ENCODE results near the gene BFSP2.

BFSP2 gene

GRCh38 chr3:133376810-133377209 lies 23.0 kb upstream of the BFSP2 start:
- H3K4me1 ChIP-seq (ENCODE audit: low read depth, poor library complexity, severe bottlenecking), result no peaks in the 10 kb centered on the region
- no peaks in the 10 kb centered on the region for H3K27me3 ChIP-seq (ENCODE audit: insufficient read depth, low read depth)
- H2AFZ ChIP-seq (ENCODE audit: low read depth), result no peak overlapping the region
- H4K20me1 ChIP-seq (ENCODE audit: insufficient read depth), result no peaks in the 10 kb centered on the region
- H3K4me2 ChIP-seq, result no peak overlapping the region
- H3K9ac ChIP-seq, result no peak overlapping the region
- H3K79me2 ChIP-seq (ENCODE audit: insufficient read depth, low read depth), result no peaks in the 10 kb centered on the region
- no peak for TF ChIP-seq CTCF (conservative IDR thresholded peaks at IDR 0.05; ENCODE audit: low read depth, low read length)
- no peak overlapping the region for H3K4me3 ChIP-seq (IDR thresholded peaks at IDR 0.05; ENCODE audit: insufficient read depth, low read depth, low read length)
- H3K36me3 ChIP-seq (ENCODE audit: insufficient read depth), result no peaks in the 10 kb centered on the region
- no peak overlapping the region for H3K27ac ChIP-seq

- H2AFZ ChIP-seq (ENCODE audit: low read depth), result no peak overlapping the region
- H3K27me3 ChIP-seq (ENCODE audit: insufficient read depth, low read depth), result no peaks in the 10 kb centered on the region
- H3K27ac ChIP-seq, result no peak overlapping the region
- H3K4me2 ChIP-seq, result no peak overlapping the region
- no peaks in the 10 kb centered on the region for H3K4me1 ChIP-seq (ENCODE audit: low read depth, poor library complexity, severe bottlenecking)
- no peaks in the 10 kb centered on the region for H3K36me3 ChIP-seq (ENCODE audit: insufficient read depth)
- TF ChIP-seq CTCF (conservative IDR thresholded peaks at IDR 0.05; ENCODE audit: low read depth, low read length), result peak; percentile 58
- H3K4me3 ChIP-seq (IDR thresholded peaks at IDR 0.05; ENCODE audit: insufficient read depth, low read depth, low read length), result no peak overlapping the region
- H3K79me2 ChIP-seq (ENCODE audit: insufficient read depth, low read depth), result no peaks in the 10 kb centered on the region
- H3K9ac ChIP-seq, result no peak overlapping the region
- no peaks in the 10 kb centered on the region for H4K20me1 ChIP-seq (ENCODE audit: insufficient read depth)
These were observed 22.5 kb upstream of the BFSP2 start for GRCh38 chr3:133377396-133377795.

GRCh38 chr3:133379926-133380325 lies 19.9 kb upstream of the BFSP2 start:
- H3K27me3 ChIP-seq (ENCODE audit: insufficient read depth, low read depth), result no peaks in the 10 kb centered on the region
- peaks cover 11% of the 10 kb centered on the region for H3K4me1 ChIP-seq (ENCODE audit: low read depth, poor library complexity, severe bottlenecking)
- H3K4me2 ChIP-seq, result no peak overlapping the region
- H3K36me3 ChIP-seq (ENCODE audit: insufficient read depth), result no peaks in the 10 kb centered on the region
- TF ChIP-seq CTCF (conservative IDR thresholded peaks at IDR 0.05; ENCODE audit: low read depth, low read length), result no peak
- no peaks in the 10 kb centered on the region for H3K79me2 ChIP-seq (ENCODE audit: insufficient read depth, low read depth)
- no peak overlapping the region for H3K9ac ChIP-seq
- no peak overlapping the region for H2AFZ ChIP-seq (ENCODE audit: low read depth)
- H3K4me3 ChIP-seq (IDR thresholded peaks at IDR 0.05; ENCODE audit: insufficient read depth, low read depth, low read length), result no peak overlapping the region
- no peaks in the 10 kb centered on the region for H4K20me1 ChIP-seq (ENCODE audit: insufficient read depth)
- H3K27ac ChIP-seq, result no peak overlapping the region

GRCh38 chr3:133380481-133381225 lies 19.2 kb upstream of the BFSP2 start:
- H3K27me3 ChIP-seq (ENCODE audit: insufficient read depth, low read depth), result no peaks in the 10 kb centered on the region
- no peaks in the 10 kb centered on the region for H3K36me3 ChIP-seq (ENCODE audit: insufficient read depth)
- H4K20me1 ChIP-seq (ENCODE audit: insufficient read depth), result no peaks in the 10 kb centered on the region
- H3K4me2 ChIP-seq, result no peak overlapping the region
- H3K4me3 ChIP-seq (IDR thresholded peaks at IDR 0.05; ENCODE audit: insufficient read depth, low read depth, low read length), result no peak overlapping the region
- H3K4me1 ChIP-seq (ENCODE audit: low read depth, poor library complexity, severe bottlenecking), result peaks cover 13% of the 10 kb centered on the region
- H3K9ac ChIP-seq, result no peak overlapping the region
- no peak overlapping the region for H2AFZ ChIP-seq (ENCODE audit: low read depth)
- TF ChIP-seq CTCF (conservative IDR thresholded peaks at IDR 0.05; ENCODE audit: low read depth, low read length), result no peak
- no peaks in the 10 kb centered on the region for H3K79me2 ChIP-seq (ENCODE audit: insufficient read depth, low read depth)
- no peak overlapping the region for H3K27ac ChIP-seq

All from KMS-11 (cell line).